Measurements from ENCODE around the gene CREG2.

GRCh38 chr2:101415220-101415619, 27.9 kb upstream of the CREG2 start:
- TF ChIP-seq POLR2A (IDR thresholded peaks at IDR 0.05) (no peak), CTCF (IDR thresholded peaks at IDR 0.05) (no peak)

Measured in transverse colon (tissue), 3 donors.